T1000 (cell line): ENCODE measurements around the gene PIR.

Experiments
- DNase-seq: peaks from one replicate; lab custom pipeline; 2025; ENCODE audit warnings: mixed read lengths; lab: John Stamatoyannopoulos, UW

PIR gene

GRCh38 chrX:15418041-15418706 is 75.0 kb downstream of the PIR start:
- no peak for DNase-seq

GRCh38 chrX:15416133-15416993 is 76.8 kb downstream of the PIR start:
- DNase-seq: no peak

DNA sequence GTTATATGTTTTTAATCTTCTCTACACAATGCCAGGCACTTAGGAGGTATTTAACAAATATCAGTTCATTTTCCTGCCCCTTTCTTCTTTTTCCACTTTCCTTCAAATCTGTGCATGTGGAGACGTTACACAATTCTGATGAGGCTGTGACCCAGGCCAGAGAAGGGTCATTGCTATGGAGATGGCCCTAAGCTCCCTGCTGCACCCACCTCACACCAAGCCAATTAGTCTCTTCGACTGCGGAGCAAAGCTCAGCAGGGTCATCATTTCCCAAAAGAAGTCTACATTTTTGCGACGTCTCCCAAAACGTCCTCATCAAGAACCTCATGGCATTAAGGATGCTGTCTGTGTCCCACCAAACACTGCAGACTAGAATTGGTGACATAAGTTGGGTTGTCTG is 80.0 kb downstream of the PIR start:
- no peak for DNase-seq

DNA sequence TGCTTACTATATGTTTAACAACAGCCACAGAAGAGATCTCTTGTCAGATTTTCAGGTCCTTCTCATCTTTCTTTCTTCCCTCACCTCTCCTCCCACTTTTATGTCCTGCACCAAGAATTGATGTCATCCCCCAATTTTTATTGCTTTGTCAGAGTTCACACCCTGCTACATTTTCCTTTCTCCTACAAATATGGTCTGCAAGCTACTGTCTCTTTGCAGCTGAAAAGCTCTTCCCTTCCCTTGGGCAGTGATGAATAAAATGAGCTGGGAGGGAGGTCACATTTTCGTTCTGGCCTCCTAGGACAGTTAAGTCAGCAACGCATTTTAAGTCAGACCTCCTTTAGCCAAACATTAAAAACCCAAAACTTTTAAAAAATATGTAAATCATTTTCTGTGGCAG is 82.2 kb downstream of the PIR start:
- DNase-seq: no peak

DNA sequence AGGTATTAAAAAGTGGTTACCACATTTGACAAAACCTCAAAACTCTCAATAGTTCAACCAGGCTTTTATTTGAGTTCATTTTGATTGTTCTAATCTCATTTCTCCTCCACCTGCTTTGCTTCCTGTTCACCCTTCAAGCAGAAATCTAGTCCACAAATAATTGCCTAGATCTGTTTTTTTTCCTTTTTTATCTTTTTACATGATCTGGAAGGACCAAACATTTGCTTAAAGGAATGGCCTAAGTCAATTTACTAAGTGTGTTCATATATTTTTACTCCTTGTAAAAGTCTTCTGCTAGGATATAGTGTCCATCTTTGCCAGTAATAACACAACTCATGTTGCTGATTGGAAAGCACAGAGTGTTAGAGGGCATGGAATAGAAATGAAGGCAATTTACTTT is 82.7 kb downstream of the PIR start:
- no peak for DNase-seq

DNA sequence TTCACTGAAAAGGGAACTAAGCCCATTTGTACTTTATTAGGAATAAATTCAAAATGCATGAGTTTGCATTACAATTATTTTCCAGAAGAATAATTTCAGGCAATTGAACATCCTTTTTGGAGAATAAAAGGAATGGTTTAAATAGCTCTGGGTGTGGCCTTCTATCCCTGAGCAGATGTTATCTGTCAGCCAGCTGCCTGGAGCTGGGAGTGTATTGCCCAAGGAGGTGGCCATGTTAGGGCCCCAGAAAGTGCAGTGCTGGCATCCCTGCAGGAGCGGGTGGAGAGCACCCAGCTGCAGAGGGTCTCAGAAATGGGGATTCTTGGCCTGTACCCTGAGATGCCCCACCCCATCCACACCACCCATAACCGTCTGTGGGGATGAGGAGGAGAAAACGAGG is 87.3 kb downstream of the PIR start:
- DNase-seq: no peak

- DNase-seq: no peak
Observed at GRCh38 chrX:15404401-15405096, 88.6 kb downstream of the PIR start.

GRCh38 chrX:15401378-15401777 is 91.8 kb downstream of the PIR start:
- no peak for DNase-seq

- DNase-seq: no peak
Observed at GRCh38 chrX:15399962-15400391, 93.2 kb downstream of the PIR start.

GRCh38 chrX:15398874-15399273 is 94.3 kb downstream of the PIR start:
- no peak for DNase-seq

DNA sequence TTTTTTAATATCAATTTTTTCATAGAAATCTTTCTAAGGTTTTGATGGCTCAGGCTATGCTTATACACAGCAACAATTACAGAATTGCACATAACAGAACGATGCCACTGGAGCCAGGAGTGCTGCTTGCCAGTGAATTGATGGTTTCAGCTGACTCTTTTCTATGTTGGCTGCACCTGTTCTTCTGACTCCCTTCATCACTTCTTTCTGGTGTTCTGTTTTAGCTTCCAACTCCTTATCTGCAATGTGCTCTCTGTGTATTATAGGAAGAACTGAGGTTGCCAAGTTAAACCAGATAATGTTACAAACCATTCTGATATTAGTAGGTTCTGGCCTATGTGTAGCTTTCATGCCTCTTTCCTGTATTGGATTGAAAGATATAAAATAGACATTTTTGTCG is 97.3 kb downstream of the PIR start:
- DNase-seq: no peak

- no peak for DNase-seq
Observed at GRCh38 chrX:15391850-15392249, 101.3 kb downstream of the PIR start.

DNA sequence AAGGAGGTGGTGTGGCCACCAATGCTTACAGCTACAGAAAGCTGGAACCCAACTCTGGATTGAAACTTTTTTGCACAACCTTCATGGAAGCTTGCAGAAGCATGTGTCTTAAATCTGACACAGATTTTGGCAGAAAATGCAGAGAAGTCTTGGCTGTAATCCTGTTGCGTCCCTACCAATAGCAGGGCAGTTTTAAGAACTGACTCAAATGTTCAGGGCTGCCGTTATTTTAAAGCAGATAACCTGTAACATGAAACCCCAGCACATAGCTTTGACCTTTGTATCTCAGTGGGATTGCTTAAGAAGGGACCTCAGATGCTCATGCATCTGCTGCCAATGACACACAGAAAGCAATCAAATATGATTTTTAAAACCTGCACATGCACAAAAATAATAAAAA is 108.8 kb downstream of the PIR start, which contains the start of gene VEGFD:
Gene VEGFD (minus strand): TSS at position 110 of the 400 bp plus-strand sequence. CDS start 467 bp downstream, outside the sequence.
- no peak for DNase-seq

GRCh38 chrX:15382813-15383212 is 110.3 kb downstream of the PIR start:
- DNase-seq: no peak

DNA sequence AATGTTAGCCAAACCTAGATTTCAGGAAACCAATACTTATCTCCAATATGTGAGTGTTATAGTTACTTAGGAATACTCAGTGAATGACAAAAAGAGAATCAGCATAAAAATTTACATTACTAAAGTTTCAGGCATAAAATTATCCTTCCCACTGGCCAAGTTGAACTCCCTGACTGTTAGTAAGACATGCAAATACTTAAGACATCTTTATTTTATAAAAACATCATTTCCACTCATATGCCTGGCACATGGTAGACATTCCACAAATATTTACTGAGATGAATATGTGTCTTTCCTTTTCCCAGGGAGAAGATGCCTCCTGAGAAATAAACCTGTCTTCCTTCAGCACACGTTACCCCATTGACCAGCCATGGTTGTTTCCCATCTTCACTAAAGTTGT is 116.2 kb downstream of the PIR start:
- no peak for DNase-seq

DNA sequence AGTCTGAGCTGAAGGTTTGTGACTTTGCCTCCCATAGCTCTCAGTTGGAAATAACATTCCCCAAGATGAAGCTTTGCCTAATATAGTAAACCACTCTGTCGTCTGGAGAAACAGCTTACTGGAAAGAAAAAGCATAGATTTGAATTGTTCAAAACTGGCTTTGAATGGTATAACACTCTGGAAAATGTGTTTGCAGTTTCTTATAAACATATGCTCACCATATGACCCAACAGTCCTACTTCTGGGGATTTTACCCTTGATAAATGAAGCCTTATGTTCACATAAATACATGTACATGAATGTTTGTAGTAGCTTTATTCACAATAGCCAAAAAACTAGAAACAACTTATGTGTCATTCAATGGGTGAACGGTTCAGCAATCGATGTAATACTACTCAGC is 119.2 kb downstream of the PIR start:
- no peak for DNase-seq

DNA sequence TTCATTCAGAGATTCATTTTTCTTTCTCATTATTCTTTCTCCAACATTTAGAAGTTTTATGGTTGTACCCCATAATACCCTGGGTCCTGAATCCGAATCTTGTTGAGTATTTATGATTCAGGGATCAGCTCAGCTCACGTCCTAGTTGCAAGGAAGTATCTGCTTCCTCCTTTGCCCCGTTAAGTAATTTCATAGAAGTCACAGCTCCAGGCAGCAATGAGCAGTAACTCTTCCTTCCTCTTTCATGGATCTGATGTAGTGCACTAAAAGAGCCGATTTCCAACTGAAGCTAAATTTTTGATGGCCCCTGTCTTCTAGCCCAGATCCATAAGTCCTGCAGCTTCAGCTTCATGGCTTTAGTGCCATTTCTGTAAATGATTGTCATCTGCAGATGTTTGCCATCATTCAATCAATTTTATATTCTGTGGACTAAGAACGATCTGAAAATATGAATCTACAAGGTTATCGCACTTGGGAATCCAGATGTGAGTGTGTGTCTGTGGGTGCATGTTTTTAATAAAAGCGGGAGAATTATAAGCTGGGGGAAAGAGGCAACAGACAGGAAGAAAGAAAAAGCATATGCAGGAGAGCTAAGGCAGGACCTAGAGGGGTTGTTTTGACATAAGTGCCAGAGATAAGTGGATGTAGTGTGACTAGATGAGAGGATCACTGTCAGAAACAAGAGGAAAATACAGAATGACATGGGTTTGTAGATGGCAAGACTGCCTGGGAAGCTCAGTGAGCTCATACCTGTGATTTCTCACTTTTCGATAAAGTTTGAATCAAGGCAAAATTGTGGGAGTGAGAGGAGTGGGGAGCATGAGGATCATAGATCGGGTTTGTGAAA is 126.4 kb downstream of the PIR start:
- DNase-seq: no peak

DNA sequence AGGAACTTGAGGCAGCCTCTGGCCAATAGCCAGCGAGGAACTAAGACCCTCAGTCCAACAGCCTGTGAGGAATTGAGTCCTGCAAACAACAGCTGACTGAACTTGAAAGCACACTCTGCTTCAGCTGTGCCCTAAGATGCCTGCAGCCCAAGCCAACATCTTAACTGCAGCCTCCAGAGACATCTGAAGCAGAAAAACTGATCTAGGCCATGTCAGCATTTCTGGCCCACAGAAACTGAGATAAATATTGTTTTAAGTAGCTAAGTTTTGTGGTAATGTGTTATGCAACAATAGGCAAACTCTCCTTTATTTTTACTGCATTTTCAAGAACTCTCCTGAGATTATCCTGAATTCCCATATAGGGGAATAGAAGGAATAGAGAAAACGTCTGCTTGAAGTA is 133.4 kb downstream of the PIR start:
- DNase-seq: no peak

DNA sequence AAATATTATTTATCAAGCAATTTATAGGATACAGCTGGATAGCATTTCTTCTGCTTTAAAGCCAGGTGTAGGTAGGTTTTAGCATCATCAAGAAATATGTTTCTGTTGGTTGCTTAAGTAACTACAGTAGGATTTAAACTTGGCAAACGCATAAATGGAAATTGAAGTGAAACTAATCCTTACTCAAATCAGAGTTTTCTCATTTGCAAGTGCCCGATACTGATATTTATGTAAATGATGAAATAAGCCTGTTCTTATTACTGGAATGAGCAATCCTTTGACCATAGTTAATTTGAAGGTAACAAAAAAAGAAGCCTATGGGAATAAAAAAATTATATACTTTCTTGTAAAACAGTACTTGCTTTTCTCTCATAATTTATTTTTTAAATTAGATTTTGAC is 134.6 kb downstream of the PIR start:
- DNase-seq: no peak

DNA sequence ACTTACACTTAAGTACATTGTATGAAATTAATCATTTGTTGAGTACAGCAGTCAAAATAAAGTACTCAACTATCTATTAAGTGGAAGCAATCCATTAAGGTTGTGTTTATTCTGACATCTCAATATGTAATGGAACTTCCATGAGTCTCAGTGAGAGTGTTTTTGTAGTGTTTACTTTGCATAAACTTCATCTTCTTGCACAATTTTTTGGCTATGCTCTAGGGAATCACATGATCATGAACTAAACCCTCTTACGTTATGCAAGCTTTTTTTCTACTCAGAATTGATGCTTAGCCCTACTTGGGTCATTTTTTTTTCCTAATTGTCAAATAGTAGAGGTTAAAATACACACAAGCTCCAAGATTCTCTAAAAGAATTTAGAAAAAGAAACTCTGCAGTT is 136.7 kb downstream of the PIR start:
- no peak for DNase-seq

- no peak for DNase-seq
Observed at GRCh38 chrX:15350329-15350996, 142.7 kb downstream of the PIR start.
